H9 (cell line): ENCODE measurements around the gene C14orf132. TPM values are rescaled to one million over a fixed set of nuclear protein-coding genes. Genes with fewer than 3 reads are reported as not detected.

Experiments
- DNase-seq: peaks from one replicate; pipeline ENCODE4 v3.0.0-alpha.2; 2017
- H2AFZ ChIP-seq: one replicate; pipeline ENCODE4 v1.6.1; 2013; ENCODE audit warnings: mild to moderate bottlenecking, low read length, control low read depth, moderate library complexity
- H2AK5ac ChIP-seq: 2 replicates; pipeline ENCODE4 v1.6.1; 2013; ENCODE audit warnings: low read length, control low read depth, mixed read lengths; ENCODE audit not compliant: insufficient read length
- H2BK120ac ChIP-seq: one replicate; pipeline ENCODE4 v1.6.1; 2013; ENCODE audit warnings: low read depth, mild to moderate bottlenecking, low read length, control low read depth, inconsistent platforms; ENCODE audit not compliant: poor library complexity, severe bottlenecking
- H2BK12ac ChIP-seq: 2 replicates; pipeline ENCODE4 v1.6.1; 2013; ENCODE audit warnings: low read length, control low read depth, mixed read lengths, low read depth; ENCODE audit not compliant: insufficient read length
- H2BK15ac ChIP-seq: 2 replicates; pipeline ENCODE4 v1.6.1; 2013; ENCODE audit warnings: low read depth, low read length, control low read depth
- H2BK20ac ChIP-seq: one replicate; pipeline ENCODE4 v1.6.1; 2013; ENCODE audit warnings: low read depth, mild to moderate bottlenecking, low read length, control low read depth, inconsistent platforms; ENCODE audit not compliant: poor library complexity, severe bottlenecking
- H2BK5ac ChIP-seq: 2 replicates; pipeline ENCODE4 v1.6.1; 2013; ENCODE audit warnings: low read length, control low read depth, mixed read lengths; ENCODE audit not compliant: insufficient read length
- H3K14ac ChIP-seq: 2 replicates; pipeline ENCODE4 v1.6.1; 2013; ENCODE audit warnings: low read length, control low read depth; ENCODE audit not compliant: insufficient read depth
- H3K18ac ChIP-seq: 2 replicates; pipeline ENCODE4 v1.6.1; 2013; ENCODE audit warnings: low read depth, mild to moderate bottlenecking, mixed read lengths, low read length, control low read depth; ENCODE audit not compliant: insufficient read length
- H3K23ac ChIP-seq: 2 replicates; pipeline ENCODE4 v1.6.1; 2013; ENCODE audit warnings: low read length, control low read depth, mixed read lengths, low read depth; ENCODE audit not compliant: insufficient read length
- H3K23me2 ChIP-seq: 2 replicates; pipeline ENCODE4 v1.6.1; 2013; ENCODE audit warnings: low read depth, mild to moderate bottlenecking, mixed read lengths, low read length, control low read depth; ENCODE audit not compliant: insufficient read length, poor library complexity, severe bottlenecking
- H3K27ac ChIP-seq: 2 replicates; pipeline ENCODE4 v1.5.1; 2013; ENCODE audit warnings: low read length, control low read depth, mixed read lengths, low read depth; ENCODE audit not compliant: insufficient read length
- H3K27me3 ChIP-seq: 2 replicates; pipeline ENCODE4 v1.6.1; 2013; ENCODE audit warnings: low read length, control low read depth, inconsistent platforms; ENCODE audit not compliant: insufficient read depth
- H3K4ac ChIP-seq: 2 replicates; pipeline ENCODE4 v1.6.1; 2013; ENCODE audit warnings: low read depth, mild to moderate bottlenecking, control low read depth, inconsistent platforms, low read length, moderate library complexity
- H3K4me1 ChIP-seq: 2 replicates; pipeline ENCODE4 v1.6.1; 2013; ENCODE audit warnings: low read length, control low read depth, inconsistent platforms; ENCODE audit not compliant: insufficient read depth
- H3K4me2 ChIP-seq: 2 replicates; pipeline ENCODE4 v1.6.1; 2013; ENCODE audit warnings: low read length, control low read depth, mixed read lengths; ENCODE audit not compliant: insufficient read length, insufficient read depth
- H3K56ac ChIP-seq: 2 replicates; pipeline ENCODE4 v1.6.1; 2013; ENCODE audit warnings: low read depth, mild to moderate bottlenecking, mixed read lengths, low read length, control low read depth; ENCODE audit not compliant: insufficient read length
- H3K79me1 ChIP-seq: 2 replicates; pipeline ENCODE4 v1.6.1; 2013; ENCODE audit warnings: low read depth, mild to moderate bottlenecking, moderate library complexity, low read length, control low read depth, inconsistent platforms; ENCODE audit not compliant: insufficient read depth, poor library complexity, severe bottlenecking
- H3K79me2 ChIP-seq: 2 replicates; pipeline ENCODE4 v1.6.1; 2013; ENCODE audit warnings: low read length, control low read depth, inconsistent platforms; ENCODE audit not compliant: insufficient read depth
- H3K9ac ChIP-seq: 2 replicates; pipeline ENCODE4 v1.6.1; 2013; ENCODE audit warnings: low read length, control low read depth, mixed read lengths; ENCODE audit not compliant: insufficient read length; ENCODE audit errors: extremely low read depth
- H3K9me3 ChIP-seq: one replicate; pipeline ENCODE4 v1.6.1; 2013; ENCODE audit warnings: low read depth, low read length, inconsistent platforms; ENCODE audit not compliant: control insufficient read depth
- H3T11ph ChIP-seq: one replicate; pipeline ENCODE4 v1.6.1; 2013; ENCODE audit warnings: mild to moderate bottlenecking, low read length, control low read depth, inconsistent platforms
- H4K20me1 ChIP-seq: one replicate; pipeline ENCODE4 v1.6.1; 2013; ENCODE audit not compliant: control insufficient read depth, insufficient read length, insufficient read depth
- H4K5ac ChIP-seq: 2 replicates; pipeline ENCODE4 v1.6.1; 2013; ENCODE audit warnings: low read depth, mild to moderate bottlenecking, mixed read lengths, low read length, control low read depth; ENCODE audit not compliant: insufficient read length
- H4K8ac ChIP-seq: replicated peaks from 2 replicates; pipeline ENCODE4 v1.6.1; 2013; ENCODE audit warnings: low read length, control low read depth, mixed read lengths, low read depth; ENCODE audit not compliant: insufficient read length
- H4K91ac ChIP-seq: 2 replicates; pipeline ENCODE4 v1.6.1; 2013; ENCODE audit warnings: low read depth, mild to moderate bottlenecking, moderate library complexity, mixed read lengths, low read length, control low read depth; ENCODE audit not compliant: insufficient read length
- H3K27ac Mint-ChIP-seq, 3 experiments: 2 replicates in 2 of 3; 3 replicates in 1 of 3; pipeline ENCODE4 v1.8.0; 2020 to 2021; ENCODE audit warnings: mixed read lengths in 3 of 3, mild to moderate bottlenecking in 1 of 3, moderate library complexity in 1 of 3
- H3K27me3 Mint-ChIP-seq: 2 replicates; pipeline ENCODE4 v1.8.0; 2021; ENCODE audit warnings: low read depth, mild to moderate bottlenecking, moderate library complexity, mixed read lengths
- H3K36me3 Mint-ChIP-seq, 3 experiments: 2 replicates in 2 of 3; 3 replicates in 1 of 3; pipeline ENCODE4 v1.8.0; 2020 to 2021; ENCODE audit warnings: low read depth in 3 of 3, mixed read lengths in 3 of 3; ENCODE audit not compliant: insufficient read depth in 1 of 3
- H3K4me1 Mint-ChIP-seq, 2 experiments: 2 replicates each; pipeline ENCODE4 v1.8.0; 2020; ENCODE audit warnings: mixed read lengths in 2 of 2
- H3K4me3 Mint-ChIP-seq, 2 experiments: 2 replicates in 1 of 2; 3 replicates in 1 of 2; pipeline ENCODE4 v1.8.0; 2020 to 2021; ENCODE audit warnings: mild to moderate bottlenecking in 2 of 2, mixed read lengths in 2 of 2, moderate library complexity in 1 of 2
- H3K9me3 Mint-ChIP-seq, 2 experiments: 2 replicates in 1 of 2; 3 replicates in 1 of 2; pipeline ENCODE4 v1.8.0; 2020; ENCODE audit warnings: mild to moderate bottlenecking in 2 of 2, mixed read lengths in 2 of 2, moderate library complexity in 1 of 2
- CTCF ChIP-seq: fragments of 200-600 bp; sonication (generic); conservative IDR thresholded peaks from 3 replicates; pipeline ENCODE4 v1.8.0; 2021; ENCODE audit warnings: antibody characterized with exemption, mild to moderate bottlenecking
- WGBS: extraction: QIAGEN DNeasy Blood & Tissue Kit; methylation state at CpG from one replicate; pipeline ENCODE4 v1.1.7; 2013; ENCODE audit warnings: missing lambda C conversion rate, low lambda C conversion rate, mixed read lengths; ENCODE audit not compliant: insufficient read length; ENCODE audit errors: extremely low coverage; 5-methylcytosine and 5-hydroxymethylcytosine counted together
- total RNA-seq: library from RNA; stranded (reverse); gene quantifications from 2 replicates; pipeline ENCODE4 v1.2.1, GENCODE V29; 2021

Gene C14orf132
- total RNA-seq, 1 experiment from 2014 or later, result 5.7 TPM

- WGBS, result no CpG with 5 or more reads among the region's 2 CpGs
- no peak overlapping the region for H3K27ac Mint-ChIP-seq
- Histone ChIP-seq H3K4me2 (no peak overlapping the region), H2BK120ac (no peak overlapping the region), H3K23me2 (no peaks in the 10 kb centered on the region), H4K8ac (no peak overlapping the region), H4K20me1 (no peaks in the 10 kb centered on the region), H3K79me1 (no peaks in the 10 kb centered on the region), H3K27ac (no peak overlapping the region), H3K9me3 (no peaks in the 10 kb centered on the region), H2BK15ac (no peak overlapping the region), H2AFZ (no peak overlapping the region), H3T11ph (no peak overlapping the region), H4K91ac (no peak overlapping the region), H2BK12ac (no peak overlapping the region), H3K23ac (no peak overlapping the region), H2BK5ac (no peak overlapping the region), H3K14ac (no peak overlapping the region), H2AK5ac (no peak overlapping the region), H3K56ac (no peak overlapping the region), H3K4me1 (no peaks in the 10 kb centered on the region), H3K27me3 (no peaks in the 10 kb centered on the region), H3K79me2 (no peaks in the 10 kb centered on the region), H4K5ac (no peak overlapping the region), H3K4ac (no peak overlapping the region), H3K18ac (no peak overlapping the region), H2BK20ac (no peak overlapping the region), H3K9ac (no peak overlapping the region)
- peaks cover 0 to 15% (median 5%) of the 10 kb centered on the region in 3 experiments; a peak in 3 of 7 replicates for H3K36me3 Mint-ChIP-seq
- H3K27me3 Mint-ChIP-seq, result peaks cover 34% of the 10 kb centered on the region
- no peak for DNase-seq
- H3K9me3 Mint-ChIP-seq, result peaks cover 16 to 33% of the 10 kb centered on the region in 2 experiments
- no peak overlapping the region for H3K4me3 Mint-ChIP-seq
- peak; percentile 30; the same call in 1 of the 3 replicates for TF ChIP-seq CTCF
- H3K4me1 Mint-ChIP-seq, result peaks cover 7 to 12% of the 10 kb centered on the region in 2 experiments
Measured at GRCh38 chr14:96002498-96002884, 36.7 kb upstream of the C14orf132 start.
